Measurements from ENCODE around the gene CLDN3. TPM values are rescaled to one million over a fixed set of nuclear protein-coding genes. Genes with fewer than 3 reads are reported as not detected.
A peak's percentile ranks its signal among the peaks of the same experiment; 100 is the strongest.

Gene CLDN3
- total and polyA plus RNA-seq, 12 donors: not detected

DNA sequence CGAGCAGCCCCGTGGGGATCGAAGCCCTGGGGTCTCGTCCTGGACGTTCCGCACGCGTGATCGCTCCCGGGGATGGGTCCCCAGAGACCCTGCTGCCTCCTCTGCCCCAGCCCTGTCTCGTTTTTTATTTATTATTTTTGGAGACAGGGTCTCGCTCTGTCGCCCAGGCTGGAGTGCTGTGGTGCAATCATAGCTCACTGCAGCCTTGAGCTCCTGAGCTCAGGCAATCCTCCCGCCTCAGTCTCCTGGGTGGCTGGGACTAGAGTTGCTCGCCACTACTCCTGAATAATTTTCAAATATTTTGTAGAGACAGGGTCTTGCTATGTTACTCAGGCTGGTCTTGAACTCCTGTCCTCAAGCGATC, 50.3 kb downstream of the CLDN3 start:
- Histone ChIP-seq H3K27me3 (peaks cover 0 to 52% (median 0%) of the 10 kb centered on the region in 7 donors), H3K36me3 (no peaks in the 10 kb centered on the region), H3K4me3 (peak overlapping the region; percentile 18 to 88 (median 71)), H3K9me3 (no peaks in the 10 kb centered on the region), H3K27ac (no peak overlapping the region), H3K4me1 (peaks cover 0 to 44% (median 25%) of the 10 kb centered on the region in 9 donors)
- intact Hi-C loops (cut with DNase I): loop anchor here in 1 of 10 donors (10.0 kb wide), 1 partner anchor 55 kb away; the partner anchor contains the start of gene VPS37D
- 9 to 11% methylated on average over 12 to 16 of the region's 16 CpGs for WGBS, 2 donors
- DNase-seq (no peak), ATAC-seq (peak in 2 of 8 donors; percentile 1 to 18)
- TF ChIP-seq, protein P1, sequence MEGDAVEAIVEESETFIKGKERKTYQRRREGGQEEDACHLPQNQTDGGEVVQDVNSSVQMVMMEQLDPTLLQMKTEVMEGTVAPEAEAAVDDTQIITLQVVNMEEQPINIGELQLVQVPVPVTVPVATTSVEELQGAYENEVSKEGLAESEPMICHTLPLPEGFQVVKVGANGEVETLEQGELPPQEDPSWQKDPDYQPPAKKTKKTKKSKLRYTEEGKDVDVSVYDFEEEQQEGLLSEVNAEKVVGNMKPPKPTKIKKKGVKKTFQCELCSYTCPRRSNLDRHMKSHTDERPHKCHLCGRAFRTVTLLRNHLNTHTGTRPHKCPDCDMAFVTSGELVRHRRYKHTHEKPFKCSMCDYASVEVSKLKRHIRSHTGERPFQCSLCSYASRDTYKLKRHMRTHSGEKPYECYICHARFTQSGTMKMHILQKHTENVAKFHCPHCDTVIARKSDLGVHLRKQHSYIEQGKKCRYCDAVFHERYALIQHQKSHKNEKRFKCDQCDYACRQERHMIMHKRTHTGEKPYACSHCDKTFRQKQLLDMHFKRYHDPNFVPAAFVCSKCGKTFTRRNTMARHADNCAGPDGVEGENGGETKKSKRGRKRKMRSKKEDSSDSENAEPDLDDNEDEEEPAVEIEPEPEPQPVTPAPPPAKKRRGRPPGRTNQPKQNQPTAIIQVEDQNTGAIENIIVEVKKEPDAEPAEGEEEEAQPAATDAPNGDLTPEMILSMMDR (IDR thresholded peaks at IDR 0.05): no peak

Other genes starting within 250 kb of the CLDN3 start
- 10 to 100 TPM; 34.0 to 49.9 (median 41.5) TPM for gene BAZ1B, start 248.0 kb downstream of the CLDN3 start, total RNA-seq
- 10 to 100 TPM; 11.7 to 17.2 TPM for gene BAZ1B, start 248.0 kb downstream of the CLDN3 start, polyA plus RNA-seq
- gene BCL7B, start 212.6 kb downstream of the CLDN3 start, total RNA-seq: 10 to 100 TPM; 65.1 to 85.8 (median 73.9) TPM
- 10 to 100 TPM; 64.9 to 65.5 TPM for gene BCL7B, start 212.6 kb downstream of the CLDN3 start, polyA plus RNA-seq
- gene TBL2, start 191.7 kb downstream of the CLDN3 start, total RNA-seq: 10 to 100 TPM in 7 of 10 donors, 1 to 10 TPM in 3; 7.7 to 20.6 (median 10.4) TPM
- gene TBL2, start 191.7 kb downstream of the CLDN3 start, polyA plus RNA-seq: 10 to 100 TPM in 1 of 2 donors, 1 to 10 TPM in 1; 6.9 to 22.1 TPM
- gene MLXIPL, start 145.7 kb downstream of the CLDN3 start, total RNA-seq: 1 to 10 TPM in 5 of 10 donors, under 1 TPM in 3, not detected in 2; 0.28 to 8.5 (median 1.9) TPM
- gene MLXIPL, start 145.7 kb downstream of the CLDN3 start, polyA plus RNA-seq: 10 to 100 TPM in 1 of 2 donors, 1 to 10 TPM in 1; 2.8 to 22.8 TPM
- gene VPS37D, start 102.4 kb downstream of the CLDN3 start, total RNA-seq: 1 to 10 TPM; 1.1 to 3.6 (median 2.2) TPM
- gene VPS37D, start 102.4 kb downstream of the CLDN3 start, polyA plus RNA-seq: 1 to 10 TPM; 1.2 to 1.4 TPM
- 10 to 100 TPM; 12.1 to 20.8 (median 15.8) TPM for gene DNAJC30, start 86.8 kb downstream of the CLDN3 start, total RNA-seq
- 1 to 10 TPM; 9.1 TPM for gene DNAJC30, start 86.8 kb downstream of the CLDN3 start, polyA plus RNA-seq
- gene BUD23, start 86.7 kb downstream of the CLDN3 start, total RNA-seq: 10 to 100 TPM; 63.4 to 89.9 (median 66.8) TPM
- 100 to 1,000 TPM; 123 to 134 TPM for gene BUD23, start 86.7 kb downstream of the CLDN3 start, polyA plus RNA-seq
- 1 to 10 TPM in 9 of 10 donors, under 1 TPM in 1; 0.88 to 2.7 (median 1.8) TPM for gene STX1A, start 50.6 kb downstream of the CLDN3 start, total RNA-seq
- gene STX1A, start 50.6 kb downstream of the CLDN3 start, polyA plus RNA-seq: 1 to 10 TPM; 2.5 to 3.4 TPM
- 10 to 100 TPM; 20.0 to 36.8 (median 29.6) TPM for gene ABHD11, start 31.5 kb downstream of the CLDN3 start, total RNA-seq
- 10 to 100 TPM; 26.8 to 36.6 TPM for gene ABHD11, start 31.5 kb downstream of the CLDN3 start, polyA plus RNA-seq
- under 1 TPM in 2 of 10 donors, not detected in 8; 0.14 to 0.30 TPM for gene CLDN4, start 60.7 kb upstream of the CLDN3 start, total RNA-seq
- gene CLDN4, start 60.7 kb upstream of the CLDN3 start, polyA plus RNA-seq: under 1 TPM in 1 of 2 donors, not detected in 1; 0.03 TPM
- 1 to 10 TPM in 1 of 10 donors, under 1 TPM in 7, not detected in 2; 0.31 to 1.3 (median 0.47) TPM for gene METTL27, start 72.2 kb upstream of the CLDN3 start, total RNA-seq
- gene METTL27, start 72.2 kb upstream of the CLDN3 start, polyA plus RNA-seq: under 1 TPM in 1 of 2 donors, not detected in 1; 0.16 TPM
- not detected for gene TMEM270, start 90.9 kb upstream of the CLDN3 start, total RNA-seq
- gene TMEM270, start 90.9 kb upstream of the CLDN3 start, polyA plus RNA-seq: not detected

Data from heart right ventricle (tissue), 16 donors.